Loucy (cell line): ENCODE data around the gene MRPL34.

Source experiments
- H2AFZ ChIP-seq: fragments of 200-600 bp; sonication (generic); 2 replicates; pipeline ENCODE4 v1.6.0; 2016; ENCODE audit warnings: antibody characterized with exemption, mild to moderate bottlenecking, low read length, moderate library complexity
- H3F3A ChIP-seq: fragments of 200-600 bp; 2 replicates; pipeline ENCODE4 v1.6.0; 2016; ENCODE audit warnings: antibody characterized with exemption, low read depth, mild to moderate bottlenecking
- H3K27me3 ChIP-seq: fragments of 200-600 bp; sonication (generic); 2 replicates; pipeline ENCODE4 v1.6.1; 2014; ENCODE audit warnings: low read length, mild to moderate bottlenecking; ENCODE audit not compliant: insufficient read depth, poor library complexity, severe bottlenecking
- H3K36me3 ChIP-seq: fragments of 200-600 bp; sonication (generic); 2 replicates; pipeline ENCODE4 v1.6.1; 2016; ENCODE audit warnings: low read length; ENCODE audit not compliant: insufficient read depth
- H3K4me1 ChIP-seq: fragments of 200-600 bp; sonication (generic); 2 replicates; pipeline ENCODE4 v1.5.1; 2014; ENCODE audit warnings: low read length, mild to moderate bottlenecking; ENCODE audit not compliant: insufficient read depth, poor library complexity, severe bottlenecking
- H3K4me2 ChIP-seq: fragments of 200-600 bp; sonication (generic); 2 replicates; pipeline ENCODE4 v1.6.0; 2014; ENCODE audit warnings: antibody characterized with exemption, low read length, low read depth, mild to moderate bottlenecking; ENCODE audit not compliant: poor library complexity, severe bottlenecking
- H3K4me3 ChIP-seq: fragments of 200-600 bp; sonication (generic); 2 replicates; pipeline ENCODE4 v1.5.1; 2014; ENCODE audit warnings: low read length, mild to moderate bottlenecking, mixed read lengths; ENCODE audit not compliant: poor library complexity, severe bottlenecking
- H3K79me2 ChIP-seq: fragments of 200-600 bp; sonication (generic); 2 replicates; pipeline ENCODE4 v1.6.1; 2014; ENCODE audit warnings: low read length; ENCODE audit not compliant: insufficient read depth
- H3K9ac ChIP-seq: fragments of 200-600 bp; sonication (generic); 2 replicates; pipeline ENCODE4 v1.6.0; 2014; ENCODE audit warnings: mild to moderate bottlenecking, low read depth, low read length, moderate library complexity; ENCODE audit not compliant: poor library complexity, severe bottlenecking
- H3K9me2 ChIP-seq: fragments of 200-600 bp; sonication (generic); replicated peaks from 2 replicates; pipeline ENCODE4 v1.6.1; 2016; ENCODE audit warnings: low read depth, low read length, mixed read lengths
- H3K9me3 ChIP-seq: fragments of 200-600 bp; sonication (generic); 2 replicates; pipeline ENCODE4 v1.6.1; 2014; ENCODE audit warnings: mild to moderate bottlenecking, antibody characterized with exemption, low read length, low read depth; ENCODE audit not compliant: insufficient read depth
- H4K20me1 ChIP-seq: fragments of 200-600 bp; sonication (generic); 2 replicates; pipeline ENCODE4 v1.6.0; 2014; ENCODE audit warnings: antibody characterized with exemption, low read length, mild to moderate bottlenecking; ENCODE audit not compliant: insufficient read depth, poor library complexity, severe bottlenecking
- EZH2phosphoT487 ChIP-seq: fragments of 200-600 bp; IDR thresholded peaks from 2 replicates; pipeline ENCODE4 v1.6.1; 2018; ENCODE audit warnings: antibody characterized with exemption, mild to moderate bottlenecking, moderate library complexity, borderline replicate concordance
- TF ChIP-seq, protein P1 (sequence below): fragments of 200-600 bp; sonication (generic); conservative IDR thresholded peaks from 2 replicates; pipeline ENCODE4 v1.5.1; 2014; ENCODE audit warnings: mild to moderate bottlenecking, antibody characterized with exemption, low read length

The MRPL34 gene

DNA sequence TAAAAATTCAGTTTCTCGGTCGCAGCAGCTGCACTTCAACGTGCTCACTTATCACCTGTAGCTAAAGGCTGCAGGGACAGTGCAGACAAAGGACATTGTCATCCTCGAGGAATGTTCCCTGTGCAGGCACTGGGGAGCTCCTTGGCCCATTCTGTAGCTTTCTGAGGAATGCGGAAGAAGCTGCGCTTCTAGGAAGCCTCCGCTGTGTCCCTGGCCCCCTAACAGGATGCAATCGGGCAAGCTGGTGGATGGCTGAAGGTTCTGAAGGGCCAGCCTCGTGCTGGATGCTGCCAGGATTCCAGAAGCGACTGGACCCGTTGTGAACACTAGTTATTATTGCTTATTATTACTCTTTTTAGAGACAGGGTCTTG is 20.9 kb downstream of the MRPL34 start:
- Histone ChIP-seq H3K27me3 (no peaks in the 10 kb centered on the region), H3K79me2 (no peaks in the 10 kb centered on the region), H3K36me3 (peaks cover 6% of the 10 kb centered on the region; the same call in 1 of the 2 replicates), H3K9ac (no peak overlapping the region), H3K9me2 (no peaks in the 10 kb centered on the region), H3F3A (no peaks in the 10 kb centered on the region), H4K20me1 (no peaks in the 10 kb centered on the region), H3K4me1 (no peaks in the 10 kb centered on the region), H3K4me2 (no peak overlapping the region), H3K4me3 (no peak overlapping the region), H3K9me3 (no peaks in the 10 kb centered on the region), H2AFZ (no peak overlapping the region)
- no peak for TF ChIP-seq EZH2phosphoT487
- TF ChIP-seq, protein P1, sequence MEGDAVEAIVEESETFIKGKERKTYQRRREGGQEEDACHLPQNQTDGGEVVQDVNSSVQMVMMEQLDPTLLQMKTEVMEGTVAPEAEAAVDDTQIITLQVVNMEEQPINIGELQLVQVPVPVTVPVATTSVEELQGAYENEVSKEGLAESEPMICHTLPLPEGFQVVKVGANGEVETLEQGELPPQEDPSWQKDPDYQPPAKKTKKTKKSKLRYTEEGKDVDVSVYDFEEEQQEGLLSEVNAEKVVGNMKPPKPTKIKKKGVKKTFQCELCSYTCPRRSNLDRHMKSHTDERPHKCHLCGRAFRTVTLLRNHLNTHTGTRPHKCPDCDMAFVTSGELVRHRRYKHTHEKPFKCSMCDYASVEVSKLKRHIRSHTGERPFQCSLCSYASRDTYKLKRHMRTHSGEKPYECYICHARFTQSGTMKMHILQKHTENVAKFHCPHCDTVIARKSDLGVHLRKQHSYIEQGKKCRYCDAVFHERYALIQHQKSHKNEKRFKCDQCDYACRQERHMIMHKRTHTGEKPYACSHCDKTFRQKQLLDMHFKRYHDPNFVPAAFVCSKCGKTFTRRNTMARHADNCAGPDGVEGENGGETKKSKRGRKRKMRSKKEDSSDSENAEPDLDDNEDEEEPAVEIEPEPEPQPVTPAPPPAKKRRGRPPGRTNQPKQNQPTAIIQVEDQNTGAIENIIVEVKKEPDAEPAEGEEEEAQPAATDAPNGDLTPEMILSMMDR: no peak

DNA sequence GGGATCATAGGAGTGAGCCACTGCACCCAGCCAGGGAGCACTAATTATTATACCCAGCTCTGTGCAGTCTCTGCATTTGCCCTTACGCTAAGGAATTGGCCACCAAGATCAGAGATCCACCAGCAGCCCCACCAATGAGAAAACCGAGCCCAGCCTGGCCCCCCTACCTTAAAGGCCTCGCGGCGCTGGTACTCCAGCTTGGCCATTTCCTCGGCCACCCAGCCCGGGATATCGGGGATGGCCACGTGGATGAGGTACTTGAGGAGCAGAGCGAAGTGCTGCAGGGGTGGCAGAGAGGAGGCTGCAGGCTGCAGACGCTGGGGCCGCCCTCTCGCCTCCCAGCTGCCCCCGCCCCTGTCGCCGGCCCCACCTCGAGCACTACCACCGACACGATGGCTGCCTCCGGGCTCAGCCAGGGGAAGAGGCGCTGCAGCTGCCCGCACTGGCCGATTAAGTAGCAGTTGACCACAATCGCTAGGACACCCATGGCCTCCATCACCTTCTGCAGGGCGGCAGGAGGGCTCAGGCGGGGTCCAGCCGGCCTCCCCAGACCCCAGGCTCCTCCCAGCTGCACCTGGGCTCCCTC is 21.5 kb downstream of the MRPL34 start:
- H3K9me3 ChIP-seq: no peaks in the 10 kb centered on the region
- H4K20me1 ChIP-seq: no peaks in the 10 kb centered on the region
- H3K4me3 ChIP-seq: no peak overlapping the region
- TF ChIP-seq, protein P1: no peak
- TF ChIP-seq EZH2phosphoT487: no peak
- H3K9ac ChIP-seq: no peak overlapping the region
- no peaks in the 10 kb centered on the region for H3K9me2 ChIP-seq
- H2AFZ ChIP-seq: no peak overlapping the region
- H3K79me2 ChIP-seq: no peaks in the 10 kb centered on the region
- no peaks in the 10 kb centered on the region for H3F3A ChIP-seq
- H3K4me2 ChIP-seq: no peak overlapping the region
- H3K4me1 ChIP-seq: no peaks in the 10 kb centered on the region
- H3K27me3 ChIP-seq: no peaks in the 10 kb centered on the region
- H3K36me3 ChIP-seq: peaks cover under 1% of the 10 kb centered on the region; the same call in 1 of the 2 replicates

DNA sequence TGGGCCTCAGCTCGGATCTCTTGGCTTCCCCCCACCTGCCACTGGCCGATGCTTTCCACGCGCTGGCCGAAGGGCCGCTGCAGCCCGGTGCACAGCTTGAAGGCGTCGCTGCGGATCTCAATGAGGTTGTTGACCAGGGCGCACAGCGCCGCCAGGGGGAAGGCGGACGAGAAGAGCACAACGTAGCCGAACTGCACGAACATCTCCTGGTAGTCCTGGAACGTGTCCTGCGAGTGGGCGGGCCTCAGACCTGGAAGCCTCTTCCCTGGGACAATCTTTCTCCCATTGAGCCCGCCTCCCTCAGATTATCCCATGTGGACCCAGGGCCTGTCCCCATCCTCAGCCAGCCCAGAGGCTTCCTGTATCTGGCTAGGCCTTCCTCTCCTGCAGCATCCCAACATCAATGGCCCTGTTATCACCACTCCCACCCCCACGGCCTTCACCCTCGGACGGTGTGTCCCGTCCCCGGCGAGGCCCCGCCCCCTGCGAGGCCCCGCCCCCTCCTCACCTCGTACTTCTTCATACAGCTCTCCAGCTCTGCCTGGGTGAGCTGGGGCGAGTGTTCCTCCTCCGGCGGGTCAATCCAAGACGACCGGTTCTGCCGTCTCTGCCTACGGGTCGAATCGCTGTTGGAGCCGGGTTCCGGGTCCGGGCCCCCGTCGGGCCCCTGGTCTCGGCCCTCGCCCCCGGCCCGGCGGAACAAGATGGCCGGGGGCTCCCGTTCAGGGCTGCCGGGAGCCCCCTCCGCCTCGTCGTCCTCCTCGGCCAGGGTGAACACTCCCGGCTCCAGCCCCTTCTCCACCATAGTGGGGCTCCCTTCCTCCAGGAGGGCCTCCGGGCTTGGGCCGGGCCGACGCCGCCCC is 22.2 kb downstream of the MRPL34 start:
- Histone ChIP-seq H3K9me2 (no peaks in the 10 kb centered on the region), H3K27me3 (no peaks in the 10 kb centered on the region), H4K20me1 (no peaks in the 10 kb centered on the region), H2AFZ (no peak overlapping the region), H3K4me2 (no peak overlapping the region), H3K9me3 (no peaks in the 10 kb centered on the region), H3K9ac (no peak overlapping the region), H3F3A (no peaks in the 10 kb centered on the region), H3K4me1 (no peaks in the 10 kb centered on the region), H3K4me3 (no peak overlapping the region), H3K79me2 (no peaks in the 10 kb centered on the region), H3K36me3 (no peaks in the 10 kb centered on the region)
- TF ChIP-seq, protein P1: no peak
